Kidney (tissue), 14 donors: ENCODE results near the gene SLAIN2. TPM values are rescaled to one million over a fixed set of nuclear protein-coding genes. Genes with fewer than 3 reads are reported as not detected.

Experiments used
- DNase-seq, 5 donors: peaks; one replicate each; pipeline ENCODE4 v3.0.0-alpha.2; 2013 to 2020
- FAIRE-seq: peaks from 2 replicates; lab custom pipeline; 2012; peaks lifted over from hg19 to GRCh38; lab: Jason Lieb, UNC
- H3K27ac ChIP-seq, 2 donors: one replicate each; pipeline ENCODE4 v1.7.0; 2013; ENCODE audit warnings: low read depth in 2 of 2, low read length in 2 of 2, inconsistent platforms in 1 of 2
- H3K27me3 ChIP-seq: one replicate; pipeline ENCODE4 v1.7.1; 2013; ENCODE audit warnings: low read length, inconsistent platforms; ENCODE audit not compliant: control insufficient read depth, insufficient read depth
- H3K36me3 ChIP-seq, 3 donors: one replicate each; pipeline versions ENCODE4 v1.7.0 to v1.7.1; 2013; ENCODE audit warnings: low read length in 3 of 3, control low read depth in 1 of 3, inconsistent platforms in 1 of 3; ENCODE audit not compliant: insufficient read depth in 3 of 3, control insufficient read depth in 2 of 3
- H3K4me1 ChIP-seq, 3 donors: one replicate each; pipeline versions ENCODE4 v1.7.0 to v1.7.1; 2013; ENCODE audit warnings: low read length in 3 of 3, inconsistent platforms in 1 of 3, low read depth in 1 of 3; ENCODE audit not compliant: control insufficient read depth in 2 of 3, insufficient read depth in 2 of 3
- H3K4me3 ChIP-seq, 3 donors: one replicate each; pipeline versions ENCODE4 v1.7.0 to v1.8.1; 2013; ENCODE audit warnings: low read length in 3 of 3, control low read depth in 1 of 3, inconsistent platforms in 1 of 3
- H3K9ac ChIP-seq, 3 donors: one replicate each; pipeline versions ENCODE4 v1.7.0 to v1.7.1; 2013; ENCODE audit warnings: low read length in 3 of 3, control low read depth in 1 of 3, inconsistent platforms in 1 of 3
- H3K9me3 ChIP-seq, 3 donors: one replicate each; pipeline versions ENCODE4 v1.7.0 to v1.7.1; 2013; ENCODE audit warnings: low read length in 3 of 3, control low read depth in 1 of 3, inconsistent platforms in 1 of 3; ENCODE audit not compliant: control insufficient read depth in 2 of 3, insufficient read depth in 1 of 3
- intact Hi-C: fragments of 100-400 bp; cut with DNase I; formaldehyde crosslinking; loops from one replicate; pipeline ENCODE4 v1.11.1; 2022
- polyA plus RNA-seq: library from polyadenylated mRNA; stranded (reverse); fragments of 350-450 nt; fragmentation: Illumina TruSeq; extraction: RNeasy Lipid Tissue Mini Kit (QIAGEN cat#74804); gene quantifications from one replicate; pipeline ENCODE4 v1.2.3, GENCODE V29; 2014; ENCODE audit warnings: low read depth, low replicate concordance; ENCODE audit not compliant: insufficient read depth
- total RNA-seq: library from RNA; stranded (reverse); fragmentation: NEBNext Ultra II Directional; extraction: Animal tissue kit (Norgen Biotek cat#: 25700); gene quantifications from one replicate; pipeline ENCODE4 v1.2.1, GENCODE V29; 2021
- TF ChIP-seq, protein P1 (sequence below): IDR thresholded peaks from 3 replicates; pipeline ENCODE4 v1.5.1; 2012; ENCODE audit warnings: mild to moderate bottlenecking, moderate library complexity, borderline replicate concordance; ENCODE audit not compliant: insufficient read depth; ENCODE audit errors: extremely low read depth
- donor health status: control.
- donor health status: control.
- donor health status: control.
- donor health status: control.
- donor health status: control.
- donor health status: DM: yes; HTN: yes; CAD: no.
- donor health status: Normal renal cell carcinoma (clear cell type).

Gene SLAIN2
- total and polyA plus RNA-seq, 2 donors from 2014 or later, result 23.6 to 69.1 TPM

DNA sequence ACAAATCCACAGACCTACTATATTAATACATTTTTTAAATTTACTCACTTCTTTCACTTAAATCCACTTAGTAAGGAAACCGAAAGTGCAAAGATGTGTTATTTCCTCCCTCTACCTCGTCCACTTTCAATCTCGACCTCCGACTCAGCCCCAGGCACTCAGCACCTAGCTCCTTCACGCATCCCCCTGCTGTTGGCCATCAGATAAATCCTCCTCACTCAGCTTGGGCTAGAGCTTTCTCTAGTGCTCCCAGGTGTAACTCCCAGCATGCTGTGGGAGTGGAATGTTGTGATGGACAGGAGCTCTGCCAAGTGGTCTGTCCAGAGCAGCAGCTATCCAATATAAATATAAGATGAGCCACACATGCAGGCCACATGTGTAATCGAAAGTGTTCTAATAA lies 45.0 kb upstream of the SLAIN2 start:
- intact Hi-C loops, result no loop called here
- no peak for FAIRE-seq

DNA sequence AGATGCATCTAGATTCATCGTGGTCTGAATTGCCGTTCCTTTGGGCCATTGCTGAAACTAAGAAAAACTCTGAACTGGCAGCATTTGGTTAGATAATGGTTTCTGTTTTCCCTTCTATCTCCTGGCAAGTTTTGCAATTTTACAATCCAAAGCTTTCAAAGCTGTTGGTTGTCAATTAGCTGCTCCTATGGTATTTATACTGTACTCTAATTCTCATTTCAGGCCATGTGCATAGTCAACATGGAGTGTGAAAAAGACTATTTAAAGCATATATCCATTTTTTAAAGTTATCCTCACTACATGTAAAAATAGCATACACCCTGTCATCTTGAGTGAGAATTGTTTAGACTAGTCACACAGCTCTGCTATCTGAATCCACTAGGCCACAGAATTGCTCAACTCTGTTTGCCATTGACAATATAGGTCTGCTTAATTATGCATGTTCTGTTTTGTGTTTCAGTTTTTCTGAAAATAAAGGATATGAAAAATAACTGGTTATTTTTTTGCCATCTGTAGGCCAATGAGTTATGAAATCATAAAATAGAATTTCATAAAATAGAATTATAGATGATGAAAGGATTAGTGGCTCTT lies 44.0 kb upstream of the SLAIN2 start:
- no peaks in the 10 kb centered on the region for H3K9me3 ChIP-seq
- TF ChIP-seq, protein P1, sequence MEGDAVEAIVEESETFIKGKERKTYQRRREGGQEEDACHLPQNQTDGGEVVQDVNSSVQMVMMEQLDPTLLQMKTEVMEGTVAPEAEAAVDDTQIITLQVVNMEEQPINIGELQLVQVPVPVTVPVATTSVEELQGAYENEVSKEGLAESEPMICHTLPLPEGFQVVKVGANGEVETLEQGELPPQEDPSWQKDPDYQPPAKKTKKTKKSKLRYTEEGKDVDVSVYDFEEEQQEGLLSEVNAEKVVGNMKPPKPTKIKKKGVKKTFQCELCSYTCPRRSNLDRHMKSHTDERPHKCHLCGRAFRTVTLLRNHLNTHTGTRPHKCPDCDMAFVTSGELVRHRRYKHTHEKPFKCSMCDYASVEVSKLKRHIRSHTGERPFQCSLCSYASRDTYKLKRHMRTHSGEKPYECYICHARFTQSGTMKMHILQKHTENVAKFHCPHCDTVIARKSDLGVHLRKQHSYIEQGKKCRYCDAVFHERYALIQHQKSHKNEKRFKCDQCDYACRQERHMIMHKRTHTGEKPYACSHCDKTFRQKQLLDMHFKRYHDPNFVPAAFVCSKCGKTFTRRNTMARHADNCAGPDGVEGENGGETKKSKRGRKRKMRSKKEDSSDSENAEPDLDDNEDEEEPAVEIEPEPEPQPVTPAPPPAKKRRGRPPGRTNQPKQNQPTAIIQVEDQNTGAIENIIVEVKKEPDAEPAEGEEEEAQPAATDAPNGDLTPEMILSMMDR, result no peak
- no peak overlapping the region for H3K4me3 ChIP-seq

More for the DNA sequence above, 45.0 kb upstream of the SLAIN2 start:
- no peaks in the 10 kb centered on the region for H3K36me3 ChIP-seq
- H3K4me1 ChIP-seq, result no peaks in the 10 kb centered on the region
- no peak for DNase-seq
- TF ChIP-seq, protein P1, result no peak
- no peak overlapping the region for H3K4me3 ChIP-seq
- no peak overlapping the region for H3K9ac ChIP-seq
- H3K9me3 ChIP-seq, result no peaks in the 10 kb centered on the region
- no peaks in the 10 kb centered on the region for H3K27me3 ChIP-seq
- H3K27ac ChIP-seq, result no peak overlapping the region

DNA sequence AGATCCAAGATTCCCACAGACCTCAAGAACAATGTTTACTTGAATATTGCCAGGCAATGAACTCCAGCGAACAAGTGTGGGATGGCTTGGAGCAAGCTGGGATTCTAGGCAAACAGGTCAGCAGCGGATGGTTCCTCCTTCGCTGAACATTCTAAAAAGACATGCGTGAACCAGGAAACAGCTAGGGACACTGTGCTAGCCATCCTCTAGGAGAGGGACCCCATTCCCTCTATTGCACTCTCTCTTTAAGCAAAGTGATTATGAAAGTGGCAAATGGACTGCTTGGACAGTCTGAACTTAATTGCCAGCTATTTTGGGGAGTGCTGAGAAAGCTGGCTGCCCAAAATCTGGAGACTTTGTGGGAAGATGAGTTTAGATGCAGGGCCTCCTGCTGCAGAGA lies 41.8 kb upstream of the SLAIN2 start:
- H3K36me3 ChIP-seq, result no peaks in the 10 kb centered on the region
- H3K4me3 ChIP-seq, result no peak overlapping the region
- H3K27ac ChIP-seq, result no peak overlapping the region
- H3K4me1 ChIP-seq, result no peaks in the 10 kb centered on the region
- intact Hi-C loops, result no loop called here
- H3K9ac ChIP-seq, result no peak overlapping the region
- no peaks in the 10 kb centered on the region for H3K27me3 ChIP-seq
- TF ChIP-seq, protein P1, result no peak
- no peak for FAIRE-seq
- no peaks in the 10 kb centered on the region for H3K9me3 ChIP-seq
- no peak for DNase-seq

More for the DNA sequence above, 44.0 kb upstream of the SLAIN2 start:
- no peak overlapping the region for H3K9ac ChIP-seq
- H3K27me3 ChIP-seq, result no peaks in the 10 kb centered on the region
- no peak overlapping the region for H3K27ac ChIP-seq
- DNase-seq (no peak), FAIRE-seq (no peak)
- H3K4me1 ChIP-seq, result no peaks in the 10 kb centered on the region
- no peaks in the 10 kb centered on the region for H3K36me3 ChIP-seq
- intact Hi-C loops, result no loop called here

DNA sequence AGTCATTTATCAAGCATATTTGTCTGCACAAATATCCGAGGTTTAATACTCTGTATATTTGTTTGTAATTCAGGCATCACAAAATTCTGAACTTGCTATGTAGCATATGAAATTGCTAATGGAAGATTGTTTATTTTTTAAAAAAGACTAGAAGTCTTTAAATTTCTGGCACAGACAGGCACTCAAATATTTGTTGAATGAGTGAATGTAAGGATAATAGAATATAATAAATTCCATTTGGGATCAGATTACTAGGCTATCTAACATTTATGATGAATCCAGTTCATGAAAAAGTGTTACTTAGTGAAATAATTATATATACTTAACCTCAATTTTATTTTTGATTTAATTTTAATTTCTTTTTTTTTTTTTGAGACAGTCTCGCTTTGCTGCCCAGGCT lies 41.3 kb upstream of the SLAIN2 start:
- no peak overlapping the region for H3K9ac ChIP-seq
- H3K9me3 ChIP-seq, result no peaks in the 10 kb centered on the region
- FAIRE-seq, result no peak
- DNase-seq, result no peak
- no peaks in the 10 kb centered on the region for H3K27me3 ChIP-seq
- H3K27ac ChIP-seq, result no peak overlapping the region
- H3K36me3 ChIP-seq, result no peaks in the 10 kb centered on the region
- H3K4me3 ChIP-seq, result no peak overlapping the region
- H3K4me1 ChIP-seq, result no peaks in the 10 kb centered on the region
- TF ChIP-seq, protein P1, result no peak
- intact Hi-C loops, result no loop called here
